GM18861 (cell line): ENCODE data around the gene EPHA3.
"Not testable (repeated sequence)": the region's sequence is repeated elsewhere in the genome, so short reads cannot be mapped to it uniquely, and the experiment has no call there.

Experiments
- ATAC-seq: cut with Tn5 transposase; IDR thresholded peaks from one replicate; pipeline ENCODE4 v1.9.1; 2021; ENCODE audit not compliant: unreplicated experiment

EPHA3 gene

DNA sequence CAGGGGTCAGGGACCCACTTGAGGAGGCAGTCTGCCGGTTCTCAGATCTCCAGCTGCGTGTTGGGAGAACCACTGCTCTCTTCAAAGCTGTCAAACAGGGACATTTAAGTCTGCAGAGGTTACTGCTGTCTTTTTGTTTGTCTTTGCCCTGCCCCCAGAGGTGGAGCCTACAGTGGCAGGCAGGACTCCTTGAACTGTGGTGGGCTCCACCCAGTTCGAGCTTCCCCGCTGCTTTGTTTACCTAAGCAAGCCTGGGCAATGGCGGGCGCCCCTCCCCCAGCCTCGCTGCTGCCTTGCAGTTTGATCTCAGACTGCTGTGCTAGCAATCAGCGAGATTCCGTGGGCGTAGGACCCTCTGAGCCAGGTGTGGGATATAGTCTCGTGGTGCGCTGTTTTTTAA lies 243.5 kb downstream of the EPHA3 start:
- not testable (repeated sequence) for ATAC-seq

DNA sequence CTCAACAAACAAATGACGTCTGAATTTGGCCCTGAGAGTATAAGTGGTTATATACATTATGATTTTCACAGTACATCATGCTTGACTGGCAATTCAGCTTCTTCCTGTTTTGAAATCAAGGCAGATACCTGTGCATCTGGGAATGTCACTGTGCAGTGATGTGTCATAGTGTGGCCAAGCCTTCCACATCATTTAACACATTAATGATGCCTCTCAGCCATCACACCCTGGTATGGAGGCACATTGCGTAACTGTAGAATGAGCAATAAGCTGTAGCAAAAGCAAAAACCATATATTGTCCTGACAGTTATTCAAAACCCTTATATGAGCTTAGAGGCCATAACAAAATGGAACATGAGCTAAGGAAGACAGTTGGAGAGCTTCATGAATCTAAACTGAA lies 246.0 kb downstream of the EPHA3 start:
- no peak for ATAC-seq

DNA sequence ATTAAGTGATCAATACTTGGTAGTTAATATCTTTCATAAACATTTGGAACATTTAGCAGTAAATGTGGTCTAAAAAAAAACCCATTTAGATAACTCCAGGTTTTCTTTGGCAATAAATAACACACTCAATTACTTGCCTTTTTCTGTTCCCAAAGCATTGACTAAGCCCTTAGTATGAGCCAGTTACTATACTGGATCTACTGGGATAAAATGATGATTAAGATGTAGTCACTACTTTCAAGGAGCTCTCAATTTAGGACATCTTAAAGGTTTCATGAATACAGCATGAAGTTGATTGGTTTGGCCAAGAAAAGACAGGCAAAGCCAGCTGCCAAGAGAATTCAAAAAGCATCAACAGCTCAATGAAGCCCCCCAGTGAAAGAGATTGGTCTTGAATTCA lies 250.9 kb downstream of the EPHA3 start:
- ATAC-seq: no peak

DNA sequence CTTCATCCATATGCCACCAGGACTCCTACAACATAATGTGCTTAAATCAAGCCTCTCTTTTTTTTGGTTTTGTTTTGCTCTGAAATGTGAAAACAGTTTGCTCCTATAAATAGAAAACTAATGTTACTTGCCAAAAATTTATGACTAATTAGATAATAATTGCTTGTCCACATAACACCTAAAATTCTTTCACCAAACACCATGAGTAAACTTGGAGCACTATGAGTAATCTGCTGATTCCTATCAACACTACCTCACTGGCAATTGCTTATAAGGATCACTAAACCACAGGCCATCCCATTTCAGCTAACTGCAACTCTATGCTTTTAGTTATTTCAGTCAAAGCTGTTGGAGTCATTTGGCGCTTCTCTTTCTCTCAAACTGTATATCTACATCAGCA lies 252.7 kb downstream of the EPHA3 start:
- ATAC-seq: no peak

DNA sequence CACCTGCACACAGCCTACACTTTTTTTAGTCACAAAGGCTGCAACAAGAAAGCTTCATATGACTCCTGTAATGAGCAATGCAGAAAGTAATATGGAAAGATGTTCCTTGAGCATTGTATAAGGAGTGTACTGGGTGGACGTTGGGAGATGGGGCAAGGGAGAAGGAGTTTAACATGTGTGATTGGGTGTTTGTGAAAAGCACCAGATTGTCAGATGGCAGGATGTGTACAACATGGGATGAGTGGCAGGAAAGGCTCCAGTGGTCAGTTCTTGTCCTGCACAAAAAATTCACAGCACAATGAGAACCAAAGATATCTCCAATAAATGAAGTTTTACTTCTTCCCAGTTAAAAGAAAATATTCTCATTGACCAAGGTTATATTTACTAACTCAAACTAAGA lies 255.1 kb downstream of the EPHA3 start:
- no peak for ATAC-seq

DNA sequence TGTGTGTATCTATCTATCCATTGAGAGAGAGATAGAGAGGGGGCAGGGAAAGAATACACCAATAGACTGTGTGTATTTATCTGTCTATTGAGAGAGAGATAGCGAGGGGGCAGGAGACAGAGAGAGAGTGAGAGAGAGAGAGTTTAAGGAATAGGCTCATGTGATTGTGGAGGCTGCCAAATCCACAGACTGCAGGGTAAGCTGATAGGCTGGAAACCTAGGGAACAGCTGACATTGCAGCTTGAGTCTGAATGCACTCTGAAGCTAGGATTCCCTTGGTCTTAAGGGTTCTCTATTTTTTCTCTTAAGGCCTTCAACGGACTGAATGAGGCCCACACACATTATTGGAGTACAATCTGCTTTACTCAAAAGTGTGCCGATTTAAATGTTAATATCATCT lies 255.8 kb downstream of the EPHA3 start:
- ATAC-seq: no peak

DNA sequence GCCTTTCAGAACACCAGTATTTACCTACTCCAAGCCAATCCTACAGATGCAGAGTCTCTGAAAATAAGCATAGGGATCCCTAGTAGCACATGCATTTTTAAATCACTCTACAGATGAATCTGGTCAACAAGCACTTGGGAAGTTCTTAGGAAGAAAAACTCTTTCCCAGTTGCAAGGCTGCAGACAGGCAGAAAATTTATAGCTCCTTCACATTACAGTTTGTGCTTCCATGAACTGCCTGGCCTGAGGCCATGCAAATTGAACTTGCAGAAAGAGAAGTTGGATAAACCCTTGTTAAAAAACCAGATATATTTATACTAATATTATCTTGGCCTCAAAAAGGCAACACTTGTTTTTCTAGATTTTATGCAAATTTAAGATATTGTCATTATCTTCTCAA lies 256.9 kb downstream of the EPHA3 start:
- ATAC-seq: no peak

DNA sequence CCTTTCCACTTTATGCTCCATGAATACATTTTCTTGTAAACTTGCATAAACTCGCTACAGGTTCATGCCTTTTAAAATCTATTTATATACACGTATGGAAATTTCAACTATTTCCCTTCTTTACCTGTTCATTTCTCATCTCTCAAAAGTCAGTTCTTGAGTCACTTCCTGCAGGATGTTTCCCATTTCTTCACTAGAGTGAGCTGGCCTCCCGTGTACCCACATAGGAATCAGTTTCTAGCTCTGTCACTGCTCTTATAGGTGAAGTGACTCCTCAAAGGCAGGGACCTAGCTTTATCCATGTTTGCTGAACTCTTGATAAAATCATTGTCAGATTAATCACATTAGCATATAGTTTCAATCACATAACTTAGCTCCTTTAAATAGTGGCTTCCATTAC lies 259.7 kb downstream of the EPHA3 start:
- no peak for ATAC-seq

DNA sequence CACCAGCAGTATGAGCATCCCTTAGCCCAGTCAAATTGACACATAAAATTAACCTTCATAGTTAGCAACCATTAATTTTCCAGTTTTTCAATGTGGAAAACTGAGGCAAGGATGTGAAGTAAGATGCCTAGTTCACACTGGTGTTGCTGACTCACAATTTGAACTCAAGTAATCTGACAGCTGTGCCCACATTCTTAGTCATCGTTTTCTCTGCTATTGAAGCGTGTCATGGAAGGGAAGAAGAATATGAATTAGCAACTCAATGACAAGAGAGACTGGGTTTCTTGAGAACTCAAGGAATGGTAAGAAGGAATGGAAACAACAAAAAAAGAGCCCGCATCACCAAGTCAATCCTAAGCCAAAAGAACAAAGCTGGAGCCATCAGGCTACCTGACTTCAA lies 261.4 kb downstream of the EPHA3 start:
- ATAC-seq: no peak

DNA sequence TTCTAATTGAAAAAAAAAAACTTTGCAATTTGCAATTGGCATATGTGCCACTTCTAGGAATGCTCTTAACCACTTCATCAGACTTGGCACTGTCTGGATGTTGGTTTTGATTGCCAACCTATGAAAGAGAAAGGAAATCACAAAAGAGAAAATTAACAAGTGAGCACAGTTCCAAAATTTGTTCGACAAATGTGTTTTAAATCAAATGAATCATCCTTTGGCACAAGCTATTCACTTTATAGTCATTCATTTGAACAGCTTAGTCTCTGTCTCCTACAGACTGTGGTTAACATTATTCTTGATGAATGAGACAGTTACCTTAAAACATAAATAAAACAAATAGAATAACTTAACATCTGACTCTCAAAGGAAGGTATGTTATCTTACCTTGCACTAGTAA lies 265.0 kb downstream of the EPHA3 start:
- ATAC-seq: no peak

DNA sequence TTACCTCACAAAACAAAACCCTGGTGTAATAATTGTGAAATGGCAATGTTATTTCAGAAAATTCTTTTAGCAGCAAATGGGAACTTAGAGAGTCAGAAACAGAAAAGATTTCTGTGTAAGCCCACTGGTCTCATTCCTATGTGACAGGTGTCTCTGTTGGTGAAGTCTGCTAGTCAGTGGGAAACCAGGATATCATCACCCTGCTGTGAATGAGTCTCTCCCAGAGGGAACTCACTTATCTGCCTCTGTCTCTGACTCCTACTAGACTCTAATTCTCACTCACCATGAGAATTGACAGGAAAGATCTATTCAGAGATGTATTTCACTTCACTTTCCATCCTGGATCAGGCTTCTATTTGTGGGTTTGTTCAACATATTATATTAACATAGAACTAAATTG lies 266.0 kb downstream of the EPHA3 start:
- ATAC-seq: no peak

DNA sequence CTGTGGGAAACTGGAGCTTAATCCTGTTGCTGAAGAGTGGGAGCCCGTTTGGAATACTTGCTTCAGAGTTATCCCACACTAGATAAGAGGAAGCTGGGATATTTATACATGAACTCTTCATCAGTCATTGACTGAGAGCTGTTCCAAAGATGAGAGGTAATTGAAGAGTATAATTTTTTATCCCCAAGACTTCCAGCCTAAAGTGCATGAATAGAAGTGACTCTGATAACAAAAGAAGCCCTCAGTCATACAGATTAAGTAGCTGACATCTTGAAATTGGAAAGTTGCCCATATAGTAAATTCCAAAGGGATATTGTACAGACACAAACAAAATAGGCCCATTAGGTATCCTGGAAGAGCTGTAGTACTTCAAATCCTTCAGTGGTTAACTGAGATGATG lies 268.0 kb downstream of the EPHA3 start:
- no peak for ATAC-seq

DNA sequence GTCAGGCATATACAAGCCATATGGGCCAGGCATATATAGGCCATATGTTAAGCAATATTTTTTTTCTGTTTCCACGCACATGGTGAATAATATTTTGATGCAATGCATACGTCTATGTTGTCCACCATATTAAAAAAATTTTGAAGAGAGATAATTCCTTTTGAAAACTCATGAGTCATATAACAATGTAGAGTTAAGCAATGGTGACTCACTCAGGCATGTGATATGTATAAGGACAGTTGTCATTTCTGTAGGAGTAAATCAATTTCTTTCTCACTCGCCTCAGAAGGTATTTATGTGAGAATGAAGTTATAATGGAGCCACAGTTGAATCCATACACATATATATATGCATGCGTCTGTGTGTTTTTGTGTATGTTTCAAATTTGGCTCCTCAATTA lies 272.6 kb downstream of the EPHA3 start:
- no peak for ATAC-seq

DNA sequence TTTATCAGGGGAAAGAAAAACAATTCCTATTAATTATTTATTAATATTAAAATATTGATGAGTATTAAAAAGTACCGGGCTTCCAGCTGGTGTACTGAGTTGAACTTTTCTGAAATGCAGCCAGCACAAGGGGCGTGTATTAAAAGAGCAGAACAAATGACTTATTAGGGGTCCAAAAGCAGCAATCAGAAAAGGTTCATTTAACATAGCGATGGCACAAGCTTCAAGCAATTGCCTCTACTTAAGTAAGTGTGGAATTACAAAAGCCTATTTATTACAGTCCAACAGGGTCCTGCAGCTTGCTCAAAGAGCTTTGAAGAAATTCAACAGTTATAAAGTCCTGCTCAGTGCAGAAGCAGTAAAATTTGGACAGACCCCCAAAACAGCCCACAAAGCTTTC lies 285.6 kb downstream of the EPHA3 start:
- no peak for ATAC-seq

DNA sequence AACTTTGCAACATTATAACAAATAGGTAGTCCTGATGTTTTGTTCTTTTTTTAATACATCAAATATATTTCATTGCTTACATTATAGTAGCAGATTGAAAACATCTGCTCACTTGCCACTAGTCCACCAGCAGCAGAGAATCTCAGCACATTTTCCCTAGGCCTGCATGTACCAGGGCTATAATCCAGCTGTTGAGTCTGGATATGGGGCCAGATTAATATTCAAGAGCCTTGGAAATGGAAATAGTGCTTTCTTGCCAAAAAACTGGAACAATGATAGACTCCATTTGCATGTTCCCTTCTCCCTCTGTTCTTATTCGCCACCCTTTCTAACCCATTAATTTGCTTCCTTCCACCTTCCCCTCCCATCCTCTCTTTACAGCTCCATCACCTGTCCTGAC lies 288.0 kb downstream of the EPHA3 start:
- ATAC-seq: no peak

DNA sequence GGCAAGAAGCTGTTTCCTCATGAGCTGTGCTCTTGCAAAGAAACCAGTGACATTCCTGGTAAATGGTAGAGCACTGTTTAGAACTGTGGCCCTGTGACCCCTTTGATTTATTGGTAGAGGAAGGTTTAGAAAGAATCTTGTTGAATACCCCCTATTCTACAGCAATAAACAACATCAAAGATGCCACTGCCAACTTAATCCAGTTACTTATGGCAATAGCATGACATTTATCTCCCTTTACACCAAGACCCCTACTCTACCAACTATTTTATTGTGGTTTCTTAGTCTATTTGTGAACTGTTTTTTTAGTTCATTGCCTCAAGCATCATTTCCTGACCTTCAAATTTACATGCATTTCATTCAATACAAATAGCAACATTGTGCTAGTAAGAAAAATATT lies 288.6 kb downstream of the EPHA3 start:
- no peak for ATAC-seq

DNA sequence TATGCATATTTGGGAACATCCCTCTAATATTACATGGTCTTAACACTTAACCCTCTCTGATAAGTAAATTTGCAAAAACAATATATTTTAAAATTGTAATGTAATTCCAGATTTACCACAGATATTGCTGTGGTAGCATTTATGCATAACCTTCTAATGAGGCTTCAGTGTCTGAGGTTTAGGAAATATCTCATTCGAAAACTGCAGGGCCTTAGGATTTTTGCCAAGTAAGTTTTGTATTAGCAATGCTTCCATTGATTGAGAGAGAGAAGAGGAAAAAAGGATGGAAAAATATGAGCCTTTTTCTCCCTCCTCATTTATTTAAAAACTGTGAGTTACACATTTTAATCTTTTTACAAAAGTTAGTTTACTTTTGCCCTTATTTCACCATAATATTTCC lies 294.6 kb downstream of the EPHA3 start:
- no peak for ATAC-seq

DNA sequence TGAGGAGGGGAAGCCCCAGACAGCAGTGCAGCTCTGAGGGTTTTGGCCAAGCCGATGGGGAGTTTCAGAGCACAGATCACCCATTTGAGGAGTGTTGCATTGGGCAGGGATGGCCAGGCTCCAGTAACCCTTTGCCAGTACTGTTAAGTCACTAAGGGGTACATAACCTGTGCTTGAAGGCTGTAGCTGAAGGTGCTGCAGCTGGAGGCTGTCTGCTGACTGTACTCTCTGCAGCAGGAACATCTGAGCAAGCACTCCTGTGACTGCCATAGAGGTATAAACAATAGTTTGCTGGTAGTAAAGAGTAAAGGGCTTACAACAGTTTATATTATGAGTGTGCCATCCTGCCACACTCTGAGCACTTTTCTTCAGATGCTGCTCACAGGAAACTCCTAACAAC lies 297.8 kb downstream of the EPHA3 start:
- ATAC-seq: no peak

DNA sequence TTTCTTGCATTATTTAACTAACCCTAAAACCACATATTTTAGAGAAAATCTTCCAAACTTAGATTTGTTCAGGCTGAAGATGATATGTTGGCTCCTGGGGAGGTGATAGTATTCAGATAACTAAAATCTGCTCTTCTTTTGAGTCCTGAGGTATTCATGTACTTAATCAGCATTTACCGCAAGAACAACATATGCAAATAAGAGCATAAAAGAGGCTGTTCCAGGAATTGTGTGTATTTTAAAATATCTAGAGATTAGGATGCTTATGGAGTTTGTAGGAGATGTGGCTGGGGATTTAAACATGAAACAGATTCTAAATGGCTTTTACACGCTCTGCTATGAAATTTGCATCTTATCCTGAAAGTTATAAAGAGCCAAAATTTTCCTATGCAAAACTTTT lies 298.2 kb downstream of the EPHA3 start:
- ATAC-seq: no peak

DNA sequence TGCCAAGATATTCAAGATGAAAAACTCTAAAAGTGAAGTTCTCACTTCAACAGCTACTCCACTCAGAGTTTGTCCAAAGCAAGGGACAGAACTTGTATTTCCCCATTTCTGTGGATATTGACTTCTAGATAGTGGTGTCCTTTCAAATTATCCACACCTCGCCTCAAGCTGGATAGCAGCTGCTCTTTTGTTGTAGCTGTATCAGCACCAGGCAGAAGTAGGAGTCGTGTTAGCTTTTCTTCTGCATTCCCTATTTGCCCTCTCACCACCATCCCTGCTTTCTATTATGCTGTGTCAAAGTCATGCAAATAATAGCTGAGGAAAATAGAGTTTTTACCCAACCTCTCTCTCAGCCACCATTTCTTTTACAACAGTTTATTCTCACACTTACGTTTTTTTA lies 303.8 kb downstream of the EPHA3 start:
- no peak for ATAC-seq

DNA sequence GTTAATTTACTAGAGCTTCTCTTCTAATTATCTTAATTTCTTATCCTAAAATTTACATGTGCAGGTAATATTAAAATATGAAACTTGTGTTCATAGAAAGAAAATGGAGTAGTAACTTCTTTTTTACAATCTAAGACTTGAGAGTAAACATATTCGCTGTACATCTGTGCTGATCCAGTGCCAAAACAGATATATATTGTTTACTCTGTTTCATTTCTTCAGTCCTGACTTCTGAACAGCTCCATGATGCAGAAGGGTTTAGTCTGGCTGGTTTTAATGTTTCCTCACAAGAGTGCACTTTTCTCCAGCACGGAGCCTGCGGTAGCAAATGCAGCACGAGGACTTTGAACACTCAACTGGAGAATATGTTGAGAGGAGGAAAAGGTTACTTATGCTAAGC lies 306.8 kb downstream of the EPHA3 start:
- no peak for ATAC-seq

DNA sequence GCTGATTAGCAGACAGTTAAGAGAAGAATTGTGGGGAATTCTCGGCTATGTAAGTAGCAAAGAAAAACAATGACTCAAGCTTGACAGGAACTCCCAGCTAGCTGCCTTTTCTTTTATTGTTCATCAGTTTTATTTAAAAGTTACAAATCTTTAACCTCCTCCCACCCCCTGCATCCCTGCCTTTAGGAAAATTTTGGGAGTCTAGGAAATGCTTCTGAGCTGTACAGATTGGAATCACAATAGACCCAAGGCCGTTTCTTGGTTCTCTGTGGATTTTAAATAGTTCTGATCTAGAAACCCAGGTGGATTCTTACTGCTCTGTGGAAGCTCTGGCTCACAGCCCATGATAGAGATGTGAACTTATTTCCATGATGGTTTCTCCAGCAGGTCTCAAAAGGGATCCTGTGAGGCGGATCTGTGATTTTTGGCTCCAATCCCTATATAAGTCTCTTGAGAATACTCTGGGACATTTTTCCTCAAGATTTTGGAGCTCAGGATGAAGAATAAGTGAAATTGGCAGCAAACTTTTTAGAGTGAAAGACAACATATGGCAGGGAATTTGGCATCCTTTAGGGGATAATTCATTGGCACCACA lies 312.3 kb downstream of the EPHA3 start:
- ATAC-seq: no peak

DNA sequence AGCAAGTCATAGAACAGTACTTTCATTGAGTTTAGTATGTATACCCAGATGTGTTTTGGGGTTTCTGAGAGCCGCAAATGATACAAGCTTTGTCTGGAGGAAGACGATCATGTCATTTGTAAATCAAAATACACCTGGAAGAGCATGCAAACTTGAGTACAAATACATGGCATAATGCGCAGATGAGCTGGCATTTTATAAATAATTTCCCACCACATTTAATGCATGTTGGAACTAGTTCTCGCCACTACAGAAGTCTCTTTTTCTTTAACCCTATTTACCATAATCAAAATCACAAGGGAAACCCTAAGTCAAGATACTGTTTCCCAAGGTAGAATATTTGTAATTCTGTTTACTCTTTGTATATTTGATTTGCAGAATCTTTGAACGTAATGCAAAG lies 318.6 kb downstream of the EPHA3 start:
- ATAC-seq: no peak
